SU-DHL-6 (cell line): Measurements from ENCODE around the gene AGAP3.

Experiments
- H2AFZ ChIP-seq: fragments of 200-600 bp; sonication (generic); 2 replicates; pipeline ENCODE4 v1.6.1; 2014; ENCODE audit warnings: low read depth, mild to moderate bottlenecking, moderate library complexity, mixed read lengths, antibody characterized with exemption, low read length; ENCODE audit not compliant: severe bottlenecking
- H3F3A ChIP-seq: fragments of 200-600 bp; shearing (Covaris generic); 2 replicates; pipeline ENCODE4 v1.6.0; 2016; ENCODE audit warnings: antibody characterized with exemption, mild to moderate bottlenecking; ENCODE audit not compliant: insufficient read depth
- H3K27ac ChIP-seq: fragments of 200-600 bp; sonication (generic); 2 replicates; pipeline ENCODE4 v1.5.1; 2016; ENCODE audit warnings: low read depth, mild to moderate bottlenecking, low read length, moderate library complexity, mixed read lengths
- H3K27me3 ChIP-seq: fragments of 200-600 bp; sonication (generic), shearing (Covaris generic); 2 replicates; pipeline ENCODE4 v1.6.0; 2014; ENCODE audit warnings: mild to moderate bottlenecking, low read length
- H3K36me3 ChIP-seq: fragments of 200-600 bp; sonication (generic); 2 replicates; pipeline ENCODE4 v1.6.1; 2014; ENCODE audit warnings: mild to moderate bottlenecking, low read length, mixed read lengths
- H3K4me2 ChIP-seq: fragments of 300-600, 200-600 bp; shearing (Covaris generic), sonication (generic); 2 replicates; pipeline ENCODE4 v1.6.0; 2014; ENCODE audit warnings: low read length, low read depth, mild to moderate bottlenecking; ENCODE audit not compliant: poor library complexity, severe bottlenecking
- H3K4me3 ChIP-seq: fragments of 200-600 bp; sonication (generic); 2 replicates; pipeline ENCODE4 v1.5.1; 2014; ENCODE audit warnings: antibody characterized with exemption, low read length, mild to moderate bottlenecking, mixed read lengths; ENCODE audit not compliant: insufficient read depth, poor library complexity, severe bottlenecking
- H3K79me2 ChIP-seq: fragments of 200-600 bp; sonication (generic); 2 replicates; pipeline ENCODE4 v1.6.1; 2014; ENCODE audit warnings: mild to moderate bottlenecking, low read length, moderate library complexity; ENCODE audit not compliant: insufficient read depth
- H3K9ac ChIP-seq: fragments of 200-600 bp; sonication (generic); 2 replicates; pipeline ENCODE4 v1.7.0; 2014; ENCODE audit warnings: mild to moderate bottlenecking, low read length
- H3K9me2 ChIP-seq: fragments of 200-600 bp; sonication (generic); replicated peaks from 2 replicates; pipeline ENCODE4 v1.6.1; 2014; ENCODE audit warnings: low read length; ENCODE audit not compliant: insufficient read depth
- H3K9me3 ChIP-seq: fragments of 200-600 bp; sonication (generic); 2 replicates; pipeline ENCODE4 v1.6.1; 2014; ENCODE audit warnings: low read length, mixed read lengths; ENCODE audit not compliant: insufficient read depth
- H4K20me1 ChIP-seq: fragments of 200-600 bp; sonication (generic); 2 replicates; pipeline ENCODE4 v1.6.1; 2014; ENCODE audit warnings: low read depth, mild to moderate bottlenecking, antibody characterized with exemption, low read length, moderate library complexity, mixed read lengths
- EZH2phosphoT487 ChIP-seq: fragments of 200-600 bp; sonication (generic), shearing (Covaris generic); conservative IDR thresholded peaks from 2 replicates; pipeline ENCODE4 v1.6.1; 2018; ENCODE audit warnings: mild to moderate bottlenecking, antibody characterized with exemption, low read length, moderate library complexity, mixed read lengths
- TF ChIP-seq, protein P1 (sequence below): fragments of 200-600 bp; sonication (generic); IDR thresholded peaks from one replicate; pipeline ENCODE4 v1.5.1; 2017; ENCODE audit warnings: antibody characterized with exemption, mild to moderate bottlenecking, low read length, moderate library complexity; ENCODE audit not compliant: insufficient read depth, poor library complexity, severe bottlenecking

Gene AGAP3

DNA sequence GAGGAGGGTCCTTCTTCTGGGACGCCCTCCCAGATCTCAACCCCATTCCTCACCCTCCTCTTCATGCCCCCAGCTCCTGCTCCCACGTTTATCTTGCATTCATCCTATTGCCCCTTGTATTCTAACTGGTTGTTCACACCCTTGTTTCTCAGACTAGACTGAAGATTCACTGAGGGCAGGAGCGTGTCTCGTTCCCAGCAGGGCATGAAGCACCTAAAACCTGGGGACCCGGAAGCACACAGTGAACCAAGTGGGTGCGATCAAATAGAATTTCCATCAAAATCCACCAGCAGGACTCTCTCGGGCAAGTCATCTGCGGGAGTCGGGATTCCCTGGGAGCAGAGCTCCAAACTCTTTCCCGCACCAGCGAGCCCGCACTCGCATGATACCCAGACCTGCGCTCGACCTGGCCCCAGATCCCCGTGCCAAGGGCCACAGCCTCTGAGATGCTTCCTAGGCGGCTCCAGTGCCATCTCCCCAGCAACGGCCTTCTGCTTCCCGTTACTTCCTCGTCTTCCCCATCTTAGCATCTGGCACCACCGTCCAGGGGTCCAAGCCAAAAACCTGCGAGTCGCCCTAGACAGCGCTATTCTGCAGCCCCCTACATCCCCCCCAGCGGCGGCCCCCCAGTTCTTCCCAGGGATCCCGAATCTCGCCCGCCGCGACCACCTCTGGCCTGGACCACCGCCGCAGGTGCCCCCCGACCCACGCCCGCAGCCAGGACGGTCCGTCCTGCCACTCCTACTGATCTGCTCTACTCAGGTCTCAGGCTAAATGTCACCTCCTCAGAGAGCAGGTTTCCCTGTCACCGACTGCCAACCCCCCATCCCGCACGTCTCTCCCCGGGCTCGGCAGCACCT is 87.3 kb downstream of the AGAP3 start:
- H3K36me3 ChIP-seq, result no peaks in the 10 kb centered on the region
- TF ChIP-seq EZH2phosphoT487, result no peak
- TF ChIP-seq, protein P1, sequence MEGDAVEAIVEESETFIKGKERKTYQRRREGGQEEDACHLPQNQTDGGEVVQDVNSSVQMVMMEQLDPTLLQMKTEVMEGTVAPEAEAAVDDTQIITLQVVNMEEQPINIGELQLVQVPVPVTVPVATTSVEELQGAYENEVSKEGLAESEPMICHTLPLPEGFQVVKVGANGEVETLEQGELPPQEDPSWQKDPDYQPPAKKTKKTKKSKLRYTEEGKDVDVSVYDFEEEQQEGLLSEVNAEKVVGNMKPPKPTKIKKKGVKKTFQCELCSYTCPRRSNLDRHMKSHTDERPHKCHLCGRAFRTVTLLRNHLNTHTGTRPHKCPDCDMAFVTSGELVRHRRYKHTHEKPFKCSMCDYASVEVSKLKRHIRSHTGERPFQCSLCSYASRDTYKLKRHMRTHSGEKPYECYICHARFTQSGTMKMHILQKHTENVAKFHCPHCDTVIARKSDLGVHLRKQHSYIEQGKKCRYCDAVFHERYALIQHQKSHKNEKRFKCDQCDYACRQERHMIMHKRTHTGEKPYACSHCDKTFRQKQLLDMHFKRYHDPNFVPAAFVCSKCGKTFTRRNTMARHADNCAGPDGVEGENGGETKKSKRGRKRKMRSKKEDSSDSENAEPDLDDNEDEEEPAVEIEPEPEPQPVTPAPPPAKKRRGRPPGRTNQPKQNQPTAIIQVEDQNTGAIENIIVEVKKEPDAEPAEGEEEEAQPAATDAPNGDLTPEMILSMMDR, result no peak
- no peaks in the 10 kb centered on the region for H3F3A ChIP-seq
- H3K27me3 ChIP-seq, result no peaks in the 10 kb centered on the region
- no peak overlapping the region for H3K4me2 ChIP-seq
- H4K20me1 ChIP-seq, result no peaks in the 10 kb centered on the region
- H3K9me3 ChIP-seq, result no peaks in the 10 kb centered on the region
- H3K27ac ChIP-seq, result no peak overlapping the region
- H2AFZ ChIP-seq, result no peak overlapping the region
- no peaks in the 10 kb centered on the region for H3K9me2 ChIP-seq
- no peaks in the 10 kb centered on the region for H3K79me2 ChIP-seq
- H3K4me3 ChIP-seq, result no peak overlapping the region
- no peak overlapping the region for H3K9ac ChIP-seq

DNA sequence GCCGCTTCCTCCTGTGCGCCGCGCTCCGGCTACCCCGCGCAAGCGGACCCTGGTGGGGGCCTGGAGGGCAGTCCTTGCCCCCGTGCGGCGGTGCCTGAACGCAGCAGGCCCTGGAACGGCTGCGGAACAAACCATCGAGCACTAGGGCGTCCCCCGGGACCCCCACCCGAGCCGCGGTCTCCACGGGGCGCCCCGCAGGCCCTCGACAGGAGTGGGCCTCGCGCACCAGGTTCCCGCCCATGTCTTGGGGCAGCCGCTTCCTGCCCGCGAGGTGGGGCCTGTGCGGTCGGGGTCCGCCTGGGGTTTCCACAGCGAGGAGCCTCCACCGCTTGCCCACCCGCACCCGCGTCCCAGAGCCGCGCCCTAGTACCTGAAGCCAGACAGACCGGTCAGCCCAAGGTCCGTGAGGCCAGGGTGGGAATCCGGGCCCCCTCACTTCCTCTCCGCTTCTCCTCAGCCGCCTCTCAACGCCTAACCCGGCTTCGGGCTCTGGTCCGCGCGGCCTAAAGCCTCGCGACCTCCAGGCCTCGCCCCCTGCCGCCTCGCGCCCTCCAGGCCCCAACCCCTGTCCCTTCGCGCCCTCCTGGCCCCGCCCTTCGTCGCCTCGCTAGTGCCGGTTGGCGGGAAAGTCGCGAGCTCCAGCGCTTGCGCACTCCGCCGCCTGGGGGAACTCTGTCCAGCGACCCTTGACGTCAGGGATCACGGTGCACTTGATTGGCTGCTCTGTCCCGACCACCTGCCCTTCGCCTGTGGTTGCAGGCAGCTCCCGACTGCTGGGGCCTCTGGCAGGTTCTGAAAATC is 88.2 kb downstream of the AGAP3 start:
- Histone ChIP-seq H3K4me3 (no peak overlapping the region), H3K9me2 (no peaks in the 10 kb centered on the region), H3K9ac (no peak overlapping the region), H3K79me2 (no peaks in the 10 kb centered on the region), H4K20me1 (no peaks in the 10 kb centered on the region), H3K36me3 (no peaks in the 10 kb centered on the region), H3K4me2 (no peak overlapping the region), H3K9me3 (no peaks in the 10 kb centered on the region), H3K27ac (no peak overlapping the region), H3K27me3 (no peaks in the 10 kb centered on the region), H3F3A (no peaks in the 10 kb centered on the region), H2AFZ (no peak overlapping the region)
- TF ChIP-seq, protein P1, result no peak
- no peak for TF ChIP-seq EZH2phosphoT487

DNA sequence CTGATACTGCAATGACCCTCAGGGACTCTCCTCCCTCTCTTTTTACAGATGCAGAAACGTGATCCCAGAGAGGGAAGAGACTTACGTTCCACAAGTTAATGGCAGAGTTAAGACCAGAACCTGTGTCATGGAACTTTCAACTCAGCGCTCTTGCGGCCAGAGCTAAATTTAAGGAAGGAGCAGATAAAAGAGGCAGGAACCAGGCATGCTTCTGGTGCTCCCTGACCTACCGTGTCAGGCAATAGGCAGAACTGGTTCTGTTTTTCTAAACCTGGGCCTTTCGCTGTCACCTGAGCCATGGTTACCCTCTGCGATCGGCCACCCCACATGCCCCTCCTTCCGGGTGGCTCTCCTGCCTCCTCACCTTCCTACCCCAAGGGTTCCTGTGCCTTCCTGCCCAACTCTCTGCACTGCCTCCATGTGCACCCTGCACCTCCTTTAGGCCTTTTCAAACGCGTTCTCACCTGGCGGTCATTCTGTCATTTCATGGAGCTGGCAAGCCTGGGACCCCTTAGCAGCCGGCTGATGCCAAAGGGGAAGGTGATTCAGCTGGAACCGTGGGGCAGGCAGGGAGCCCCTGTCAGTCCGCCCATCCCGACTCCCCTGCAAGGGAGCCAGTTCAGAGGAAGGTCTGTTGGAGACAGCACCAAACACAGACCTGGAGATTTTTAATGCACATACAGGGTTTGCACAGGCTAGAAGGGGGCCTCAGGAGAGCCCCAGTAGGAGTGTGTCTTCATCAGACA is 88.9 kb downstream of the AGAP3 start:
- Histone ChIP-seq H3K36me3 (no peaks in the 10 kb centered on the region), H3K9me2 (no peaks in the 10 kb centered on the region), H3K79me2 (no peaks in the 10 kb centered on the region), H3K9ac (no peak overlapping the region), H4K20me1 (no peaks in the 10 kb centered on the region), H3K4me2 (no peak overlapping the region), H3K27me3 (no peaks in the 10 kb centered on the region), H2AFZ (no peak overlapping the region), H3K27ac (no peak overlapping the region), H3F3A (no peaks in the 10 kb centered on the region), H3K4me3 (no peak overlapping the region), H3K9me3 (no peaks in the 10 kb centered on the region)
- no peak for TF ChIP-seq EZH2phosphoT487
- TF ChIP-seq, protein P1, result no peak
